GM12878 (cell line): Measurements from ENCODE around the gene NBEA. TPM values are rescaled to one million over a fixed set of nuclear protein-coding genes. Genes with fewer than 3 reads are reported as not detected.
A peak's percentile ranks its signal among the peaks of the same experiment; 100 is the strongest.

Experiments used
- ATAC-seq: fragments of 200-7000 bp; cut with Tn5 transposase; 3 replicates; pipeline ENCODE4 v1.9.1; 2020; ENCODE audit warnings: mild to moderate bottlenecking, moderate library complexity
- BruUV-seq: library from RNA; stranded (reverse); fragments of 400-500 nt; replicated peaks from 2 replicates; lab custom pipeline; 2021; lab: Mats Ljungman, UMichigan
- CTCF ChIA-PET: fragments of 300-600 bp; sonication (Branson Sonifier 250); formaldehyde crosslinking; extraction: SDS; loops from one replicate; lab custom pipeline; 2021; ENCODE audit warnings: inconsistent platforms; lab: Yijun Ruan, JAX
- POLR2A ChIA-PET: fragments of 350-600 bp; formaldehyde crosslinking; extraction: SDS; loops from one replicate; lab custom pipeline; 2021; ENCODE audit warnings: inconsistent platforms; lab: Charles Lee
- RAD21 ChIA-PET: fragments of 300-600 bp; sonication (Branson Sonifier 250); formaldehyde crosslinking; loops from one replicate; lab custom pipeline; 2023; ENCODE audit warnings: antibody characterized with exemption; ENCODE audit not compliant: unreplicated experiment; lab: Charles Lee
- SMC1A ChIA-PET: fragments of 300-600 bp; sonication (Branson Sonifier 250); formaldehyde crosslinking; loops from one replicate; lab custom pipeline; 2023; ENCODE audit not compliant: unreplicated experiment, uncharacterized antibody; lab: Charles Lee
- DNase-seq: peaks from one replicate; pipeline ENCODE4 v3.0.0-alpha.2; 2011; ENCODE audit warnings: low read depth, low spot score
- FAIRE-seq: peaks from 3 replicates; lab custom pipeline; 2011; peaks lifted over from hg19 to GRCh38; lab: Jason Lieb, UNC
- H2AFZ ChIP-seq: 2 replicates; pipeline ENCODE4 v1.6.0; 2011; ENCODE audit warnings: low read depth, low read length, control low read depth; ENCODE audit not compliant: control insufficient read depth
- H3K27ac ChIP-seq: 2 replicates; pipeline ENCODE4 v1.5.1; 2011; ENCODE audit warnings: control low read depth; ENCODE audit not compliant: control insufficient read depth, insufficient read depth
- H3K27me3 ChIP-seq, 2 experiments: replicated peaks in 1 of 2; 2 replicates each; pipeline versions ENCODE4 v1.6.0 to v1.6.1; 2011; ENCODE audit warnings: low read length in 1 of 2; ENCODE audit not compliant: control insufficient read depth in 2 of 2, insufficient read depth in 2 of 2
- H3K36me3 ChIP-seq, 2 experiments: 2 replicates each; pipeline ENCODE4 v1.5.1; 2011; ENCODE audit warnings: low read length in 1 of 2; ENCODE audit not compliant: control insufficient read depth in 2 of 2, insufficient read depth in 2 of 2
- H3K4me1 ChIP-seq: 2 replicates; pipeline ENCODE4 v1.6.1; 2011; ENCODE audit warnings: mild to moderate bottlenecking, low read length, moderate library complexity, mixed read lengths; ENCODE audit not compliant: control insufficient read depth, insufficient read depth
- H3K4me2 ChIP-seq: 2 replicates; pipeline ENCODE4 v1.6.0; 2011; ENCODE audit warnings: control low read depth; ENCODE audit not compliant: control insufficient read depth, insufficient read depth
- H3K4me3 ChIP-seq: fragments of 200-600 bp; sonication (generic); 2 replicates; pipeline ENCODE4 v1.5.1; 2016
- H3K79me2 ChIP-seq: 2 replicates; pipeline ENCODE4 v1.6.0; 2011; ENCODE audit warnings: low read length; ENCODE audit not compliant: control insufficient read depth, insufficient read depth
- H3K9ac ChIP-seq: 2 replicates; pipeline ENCODE4 v1.8.0; 2011; ENCODE audit warnings: low read length, control low read depth, mixed read lengths; ENCODE audit not compliant: control insufficient read depth, insufficient read depth
- H3K9me3 ChIP-seq: replicated peaks from 3 replicates; pipeline ENCODE4 v1.5.1; 2011; ENCODE audit warnings: mild to moderate bottlenecking, low read length; ENCODE audit not compliant: control insufficient read depth, insufficient read depth
- H4K20me1 ChIP-seq: 2 replicates; pipeline ENCODE4 v1.6.0; 2011; ENCODE audit not compliant: control insufficient read depth, insufficient read depth
- CTCF ChIP-seq, 3 experiments: IDR thresholded peaks in 2 of 3; conservative IDR thresholded peaks in 1 of 3; 2 replicates each; pipeline ENCODE4 v1.5.1; 2011; ENCODE audit warnings: low read depth in 3 of 3, low read length in 3 of 3, mild to moderate bottlenecking in 3 of 3, control low read depth in 2 of 3, moderate library complexity in 2 of 3, inconsistent platforms in 1 of 3, mixed read lengths in 1 of 3; ENCODE audit not compliant: control insufficient read depth in 2 of 3, insufficient read depth in 1 of 3; ENCODE audit errors: extremely low read depth in 1 of 3
- E4F1 ChIP-seq: fragments of 450-650 bp; IDR thresholded peaks from 2 replicates; pipeline ENCODE4 v1.6.1; 2018; ENCODE audit warnings: borderline replicate concordance, mild to moderate bottlenecking; ENCODE audit not compliant: partially characterized antibody
- EGR1 ChIP-seq, 2 experiments: IDR thresholded peaks; 1 replicate in 1 of 2; 2 replicates in 1 of 2; pipeline ENCODE4 v1.6.1; 2011 to 2012; ENCODE audit warnings: low read depth in 2 of 2, low read length in 2 of 2, borderline replicate concordance in 1 of 2, mild to moderate bottlenecking in 1 of 2, moderate library complexity in 1 of 2
- MEF2B ChIP-seq: fragments of 450-650 bp; IDR thresholded peaks from 2 replicates; pipeline ENCODE4 v1.6.1; 2018; ENCODE audit warnings: mild to moderate bottlenecking, moderate library complexity; ENCODE audit not compliant: partially characterized antibody, poor library complexity, severe bottlenecking
- POU2F2 ChIP-seq: IDR thresholded peaks from 3 replicates; pipeline ENCODE4 v1.6.1; 2011; ENCODE audit warnings: low read depth, mild to moderate bottlenecking, low read length, borderline replicate concordance
- RAD21 ChIP-seq: IDR thresholded peaks from 2 replicates; pipeline ENCODE4 v1.6.1; 2011; ENCODE audit warnings: mild to moderate bottlenecking, low read depth, low read length, moderate library complexity; ENCODE audit not compliant: insufficient read depth
- SIX5 ChIP-seq: IDR thresholded peaks from 2 replicates; pipeline ENCODE4 v1.6.1; 2011; ENCODE audit warnings: mild to moderate bottlenecking, low read depth, low read length, moderate library complexity; ENCODE audit not compliant: severe bottlenecking
- SMC3 ChIP-seq: IDR thresholded peaks from 2 replicates; pipeline ENCODE4 v1.6.1; 2011; ENCODE audit warnings: low read length, improper control_type of control experiment, borderline replicate concordance
- WGBS: methylation state at CpG from one replicate; pipeline ENCODE4 v1.1.6; 2016; ENCODE audit warnings: low lambda C conversion rate; ENCODE audit not compliant: insufficient replicate concordance, insufficient coverage; ENCODE audit errors: missing lambda C conversion rate; 5-methylcytosine and 5-hydroxymethylcytosine counted together
- in situ Hi-C: fragments of 300-500 bp; cut with MboI; formaldehyde crosslinking; loops from 9 replicates; pipeline ENCODE4 v1.14.3; 2018; ENCODE audit warnings: mixed read lengths
- intact Hi-C: fragments of 100-400 bp; cut with micrococcal nuclease; formaldehyde crosslinking; loops from one replicate; pipeline ENCODE4 v1.14.2; 2022; ENCODE audit not compliant: unreplicated experiment
- polyA plus RNA-seq, 11 experiments: library from polyadenylated mRNA; depleted of rRNA in 4 of 11; unstranded in 6 of 11; stranded (reverse) in 5 of 11; fragments of >200 nt; fragmentation: Nextera tagmentation in 4 of 11; fragmentation: Illumina TruSeq in 1 of 11; extraction: Ambion mirVana in 4 of 11; extraction: Trizol in 1 of 11; gene quantifications; 1 replicate in 1 of 11; 2 replicates in 10 of 11; pipeline versions ENCODE4 v1.2.1 to v1.2.3, GENCODE V29; 2011 to 2016; ENCODE audit warnings: inconsistent platforms in 2 of 11, missing spikeins in 2 of 11, low read depth in 1 of 11
- total RNA-seq, 4 experiments: library from RNA; depleted of rRNA in 3 of 4; stranded (reverse); fragments of >200 nt in 3 of 4; fragmentation: Illumina TruSeq in 1 of 4; extraction: Trizol in 1 of 4; gene quantifications; 2 replicates each; pipeline versions ENCODE4 v1.2.1 to v1.2.3, GENCODE V29; 2013 to 2021

NBEA gene
- total and polyA plus RNA-seq, 10 of the 15 experiments (the other 5 are each of a cell fraction or from before 2014, with no cell fraction given) = 0.23 to 3.6 (median 0.55) TPM

- CTCF ChIA-PET = interaction anchor here (0.7 to 5.9 kb wide), 15 partner anchors 8 to 188 kb away, joined by 3 to 37 read pairs (median 5); no protein-coding TSS in a partner anchor
These were observed 688.6 kb downstream of the NBEA start for GRCh38 chr13:35630551-35631275.

More at GRCh38 chr13:35630551-35631275, 688.6 kb downstream of the NBEA start:
- no peaks in the 10 kb centered on the region for H4K20me1 ChIP-seq
- SMC1A ChIA-PET = interaction anchor here (0.7 to 3.3 kb wide), 5 partner anchors 17 to 188 kb away, joined by 3 to 34 read pairs (median 3); no protein-coding TSS in a partner anchor
- no peak overlapping the region for H3K4me3 ChIP-seq
- H3K4me2 ChIP-seq = no peak overlapping the region
- TF ChIP-seq E4F1 (no peak), MEF2B (no peak), POU2F2 (no peak), SIX5 (no peak), EGR1 (IDR thresholded peaks at IDR 0.05; ENCODE audit: borderline replicate concordance in 1 of 2, low read depth in 2 of 2, low read length in 2 of 2) (no peak), RAD21 (0 out of 2 replicates have a peak, but pooled peaks have one; percentile 20), SMC3 (peak; percentile 45; the same call in 1 of the 2 replicates), CTCF (IDR thresholded peaks at IDR 0.05 in 2 of 3, conservative IDR thresholded peaks at IDR 0.05 in 1 of 3; ENCODE audit: control insufficient read depth in 2 of 3, extremely low read depth in 1 of 3, insufficient read depth in 1 of 3, low read depth in 3 of 3, low read length in 3 of 3) (peak; percentile 54 to 72 (median 65))
- no peaks in the 10 kb centered on the region for H3K36me3 ChIP-seq
- no peaks in the 10 kb centered on the region for H3K4me1 ChIP-seq
- H3K79me2 ChIP-seq = no peaks in the 10 kb centered on the region
- H3K9me3 ChIP-seq = no peaks in the 10 kb centered on the region
- H3K27me3 ChIP-seq = no peaks in the 10 kb centered on the region
- WGBS = 18% methylated on average over 5 of the region's 5 CpGs
- intact Hi-C loops (loop anchor here (1.0 to 2.0 kb wide), 2 partner anchors 90 to 159 kb away; no protein-coding TSS in a partner anchor), in situ Hi-C loops (no loop called here)
- DNase-seq (no peak), FAIRE-seq (peak; percentile 7), ATAC-seq (peak; percentile 96)
- H3K9ac ChIP-seq = no peak overlapping the region
- BruUV-seq = no TSS peak
- no peak overlapping the region for H3K27ac ChIP-seq
- POLR2A ChIA-PET = interaction anchor here (0.7 kb wide), 1 partner anchor 28 kb away, joined by 3 read pairs; no protein-coding TSS in a partner anchor
- no peak overlapping the region for H2AFZ ChIP-seq
- RAD21 ChIA-PET = interaction anchor here (0.7 to 5.3 kb wide), 4 partner anchors 134 to 1514 kb away, joined by 3 to 25 read pairs (median 4); no protein-coding TSS in a partner anchor
